H9 (cell line): ENCODE results near the gene FUT8. TPM values are rescaled to one million over a fixed set of nuclear protein-coding genes. Genes with fewer than 3 reads are reported as not detected.

Experiments
- DNase-seq: peaks from one replicate; pipeline ENCODE4 v3.0.0-alpha.2; 2017
- H2AFZ ChIP-seq: one replicate; pipeline ENCODE4 v1.6.1; 2013; ENCODE audit warnings: mild to moderate bottlenecking, low read length, control low read depth, moderate library complexity
- H2AK5ac ChIP-seq: 2 replicates; pipeline ENCODE4 v1.6.1; 2013; ENCODE audit warnings: low read length, control low read depth, mixed read lengths; ENCODE audit not compliant: insufficient read length
- H2BK120ac ChIP-seq: one replicate; pipeline ENCODE4 v1.6.1; 2013; ENCODE audit warnings: low read depth, mild to moderate bottlenecking, low read length, control low read depth, inconsistent platforms; ENCODE audit not compliant: poor library complexity, severe bottlenecking
- H2BK12ac ChIP-seq: 2 replicates; pipeline ENCODE4 v1.6.1; 2013; ENCODE audit warnings: low read length, control low read depth, mixed read lengths, low read depth; ENCODE audit not compliant: insufficient read length
- H2BK15ac ChIP-seq: 2 replicates; pipeline ENCODE4 v1.6.1; 2013; ENCODE audit warnings: low read depth, low read length, control low read depth
- H2BK20ac ChIP-seq: one replicate; pipeline ENCODE4 v1.6.1; 2013; ENCODE audit warnings: low read depth, mild to moderate bottlenecking, low read length, control low read depth, inconsistent platforms; ENCODE audit not compliant: poor library complexity, severe bottlenecking
- H2BK5ac ChIP-seq: 2 replicates; pipeline ENCODE4 v1.6.1; 2013; ENCODE audit warnings: low read length, control low read depth, mixed read lengths; ENCODE audit not compliant: insufficient read length
- H3K14ac ChIP-seq: 2 replicates; pipeline ENCODE4 v1.6.1; 2013; ENCODE audit warnings: low read length, control low read depth; ENCODE audit not compliant: insufficient read depth
- H3K18ac ChIP-seq: 2 replicates; pipeline ENCODE4 v1.6.1; 2013; ENCODE audit warnings: low read depth, mild to moderate bottlenecking, mixed read lengths, low read length, control low read depth; ENCODE audit not compliant: insufficient read length
- H3K23ac ChIP-seq: 2 replicates; pipeline ENCODE4 v1.6.1; 2013; ENCODE audit warnings: low read length, control low read depth, mixed read lengths, low read depth; ENCODE audit not compliant: insufficient read length
- H3K23me2 ChIP-seq: 2 replicates; pipeline ENCODE4 v1.6.1; 2013; ENCODE audit warnings: low read depth, mild to moderate bottlenecking, mixed read lengths, low read length, control low read depth; ENCODE audit not compliant: insufficient read length, poor library complexity, severe bottlenecking
- H3K27ac ChIP-seq: 2 replicates; pipeline ENCODE4 v1.5.1; 2013; ENCODE audit warnings: low read length, control low read depth, mixed read lengths, low read depth; ENCODE audit not compliant: insufficient read length
- H3K27me3 ChIP-seq: 2 replicates; pipeline ENCODE4 v1.6.1; 2013; ENCODE audit warnings: low read length, control low read depth, inconsistent platforms; ENCODE audit not compliant: insufficient read depth
- H3K4ac ChIP-seq: 2 replicates; pipeline ENCODE4 v1.6.1; 2013; ENCODE audit warnings: low read depth, mild to moderate bottlenecking, control low read depth, inconsistent platforms, low read length, moderate library complexity
- H3K4me1 ChIP-seq: 2 replicates; pipeline ENCODE4 v1.6.1; 2013; ENCODE audit warnings: low read length, control low read depth, inconsistent platforms; ENCODE audit not compliant: insufficient read depth
- H3K4me2 ChIP-seq: 2 replicates; pipeline ENCODE4 v1.6.1; 2013; ENCODE audit warnings: low read length, control low read depth, mixed read lengths; ENCODE audit not compliant: insufficient read length, insufficient read depth
- H3K56ac ChIP-seq: 2 replicates; pipeline ENCODE4 v1.6.1; 2013; ENCODE audit warnings: low read depth, mild to moderate bottlenecking, mixed read lengths, low read length, control low read depth; ENCODE audit not compliant: insufficient read length
- H3K79me1 ChIP-seq: 2 replicates; pipeline ENCODE4 v1.6.1; 2013; ENCODE audit warnings: low read depth, mild to moderate bottlenecking, moderate library complexity, low read length, control low read depth, inconsistent platforms; ENCODE audit not compliant: insufficient read depth, poor library complexity, severe bottlenecking
- H3K79me2 ChIP-seq: 2 replicates; pipeline ENCODE4 v1.6.1; 2013; ENCODE audit warnings: low read length, control low read depth, inconsistent platforms; ENCODE audit not compliant: insufficient read depth
- H3K9ac ChIP-seq: 2 replicates; pipeline ENCODE4 v1.6.1; 2013; ENCODE audit warnings: low read length, control low read depth, mixed read lengths; ENCODE audit not compliant: insufficient read length; ENCODE audit errors: extremely low read depth
- H3K9me3 ChIP-seq: one replicate; pipeline ENCODE4 v1.6.1; 2013; ENCODE audit warnings: low read depth, low read length, inconsistent platforms; ENCODE audit not compliant: control insufficient read depth
- H3T11ph ChIP-seq: one replicate; pipeline ENCODE4 v1.6.1; 2013; ENCODE audit warnings: mild to moderate bottlenecking, low read length, control low read depth, inconsistent platforms
- H4K20me1 ChIP-seq: one replicate; pipeline ENCODE4 v1.6.1; 2013; ENCODE audit not compliant: control insufficient read depth, insufficient read length, insufficient read depth
- H4K5ac ChIP-seq: 2 replicates; pipeline ENCODE4 v1.6.1; 2013; ENCODE audit warnings: low read depth, mild to moderate bottlenecking, mixed read lengths, low read length, control low read depth; ENCODE audit not compliant: insufficient read length
- H4K8ac ChIP-seq: replicated peaks from 2 replicates; pipeline ENCODE4 v1.6.1; 2013; ENCODE audit warnings: low read length, control low read depth, mixed read lengths, low read depth; ENCODE audit not compliant: insufficient read length
- H4K91ac ChIP-seq: 2 replicates; pipeline ENCODE4 v1.6.1; 2013; ENCODE audit warnings: low read depth, mild to moderate bottlenecking, moderate library complexity, mixed read lengths, low read length, control low read depth; ENCODE audit not compliant: insufficient read length
- H3K27ac Mint-ChIP-seq, 3 experiments: 2 replicates in 2 of 3; 3 replicates in 1 of 3; pipeline ENCODE4 v1.8.0; 2020 to 2021; ENCODE audit warnings: mixed read lengths in 3 of 3, mild to moderate bottlenecking in 1 of 3, moderate library complexity in 1 of 3
- H3K27me3 Mint-ChIP-seq: 2 replicates; pipeline ENCODE4 v1.8.0; 2021; ENCODE audit warnings: low read depth, mild to moderate bottlenecking, moderate library complexity, mixed read lengths
- H3K36me3 Mint-ChIP-seq, 3 experiments: 2 replicates in 2 of 3; 3 replicates in 1 of 3; pipeline ENCODE4 v1.8.0; 2020 to 2021; ENCODE audit warnings: low read depth in 3 of 3, mixed read lengths in 3 of 3; ENCODE audit not compliant: insufficient read depth in 1 of 3
- H3K4me1 Mint-ChIP-seq, 2 experiments: 2 replicates each; pipeline ENCODE4 v1.8.0; 2020; ENCODE audit warnings: mixed read lengths in 2 of 2
- H3K4me3 Mint-ChIP-seq, 2 experiments: 2 replicates in 1 of 2; 3 replicates in 1 of 2; pipeline ENCODE4 v1.8.0; 2020 to 2021; ENCODE audit warnings: mild to moderate bottlenecking in 2 of 2, mixed read lengths in 2 of 2, moderate library complexity in 1 of 2
- H3K9me3 Mint-ChIP-seq, 2 experiments: 2 replicates in 1 of 2; 3 replicates in 1 of 2; pipeline ENCODE4 v1.8.0; 2020; ENCODE audit warnings: mild to moderate bottlenecking in 2 of 2, mixed read lengths in 2 of 2, moderate library complexity in 1 of 2
- CTCF ChIP-seq: fragments of 200-600 bp; sonication (generic); conservative IDR thresholded peaks from 3 replicates; pipeline ENCODE4 v1.8.0; 2021; ENCODE audit warnings: antibody characterized with exemption, mild to moderate bottlenecking
- WGBS: extraction: QIAGEN DNeasy Blood & Tissue Kit; methylation state at CpG from one replicate; pipeline ENCODE4 v1.1.7; 2013; ENCODE audit warnings: missing lambda C conversion rate, low lambda C conversion rate, mixed read lengths; ENCODE audit not compliant: insufficient read length; ENCODE audit errors: extremely low coverage; 5-methylcytosine and 5-hydroxymethylcytosine counted together
- total RNA-seq: library from RNA; stranded (reverse); gene quantifications from 2 replicates; pipeline ENCODE4 v1.2.1, GENCODE V29; 2021

The FUT8 gene
- total RNA-seq, 1 experiment from 2014 or later = 44.3 TPM

GRCh38 chr14:65565948-65566347, 153.4 kb downstream of the FUT8 start:
- Histone ChIP-seq H3T11ph (no peak overlapping the region), H2BK15ac (no peak overlapping the region), H2BK20ac (no peak overlapping the region), H3K27me3 (no peaks in the 10 kb centered on the region), H3K56ac (no peak overlapping the region), H3K27ac (no peak overlapping the region), H3K79me1 (no peaks in the 10 kb centered on the region), H4K5ac (no peak overlapping the region), H3K4me1 (no peaks in the 10 kb centered on the region), H2BK12ac (no peak overlapping the region), H4K8ac (no peak overlapping the region), H3K79me2 (no peaks in the 10 kb centered on the region), H3K4me2 (no peak overlapping the region), H3K9ac (no peak overlapping the region), H3K4ac (no peak overlapping the region), H3K23ac (no peak overlapping the region), H2AFZ (no peak overlapping the region), H3K9me3 (no peaks in the 10 kb centered on the region), H2BK5ac (no peak overlapping the region), H2AK5ac (no peak overlapping the region), H4K20me1 (no peaks in the 10 kb centered on the region), H3K18ac (no peak overlapping the region), H4K91ac (no peak overlapping the region), H2BK120ac (no peak overlapping the region), H3K23me2 (no peaks in the 10 kb centered on the region), H3K14ac (no peak overlapping the region)
- WGBS = no CpG with 5 or more reads among the region's 1 CpG
- no peak overlapping the region for H3K4me3 Mint-ChIP-seq
- no peaks in the 10 kb centered on the region for H3K27me3 Mint-ChIP-seq
- H3K27ac Mint-ChIP-seq = no peak overlapping the region
- TF ChIP-seq CTCF = no peak
- H3K9me3 Mint-ChIP-seq = no peaks in the 10 kb centered on the region
- H3K4me1 Mint-ChIP-seq = peaks cover 0 to 3% of the 10 kb centered on the region in 2 experiments; a peak in 1 of 4 replicates
- H3K36me3 Mint-ChIP-seq = peaks cover 0 to 8% (median 3%) of the 10 kb centered on the region in 3 experiments; a peak in 4 of 7 replicates
- no peak for DNase-seq
